ENCODE results near the gene FAF1.

Gene FAF1

DNA sequence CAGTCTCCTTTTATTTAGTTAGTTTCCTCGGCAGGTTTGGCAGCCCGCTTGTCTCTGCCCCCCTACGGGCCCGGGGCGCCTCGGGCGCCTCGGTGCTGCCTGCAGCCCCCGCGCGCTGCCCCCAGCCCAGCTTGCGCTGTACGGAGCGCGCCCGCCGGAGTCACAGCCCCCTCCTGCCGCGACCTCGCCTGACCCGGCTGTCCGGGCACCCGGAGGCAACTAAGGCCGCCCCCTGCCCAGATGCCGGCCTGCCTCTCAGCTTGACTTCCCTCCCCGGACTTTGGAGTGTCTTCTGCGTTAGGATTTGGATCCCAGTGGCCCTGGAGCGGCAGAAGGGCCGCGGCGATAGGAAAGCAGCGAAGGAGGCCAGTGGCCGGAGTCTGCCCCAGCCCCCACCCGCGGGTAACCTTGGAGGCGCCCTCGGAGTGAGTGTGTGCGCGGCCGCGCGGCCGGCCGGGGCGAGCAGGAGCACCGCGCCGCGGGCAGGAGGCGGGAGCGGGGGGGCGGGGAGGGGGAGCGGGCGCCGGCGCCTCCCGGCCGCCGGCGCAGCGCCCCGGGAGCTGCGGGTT is 17.6 kb upstream of the FAF1 start:
- TF ChIP-seq TCF12 (IDR thresholded peaks at IDR 0.05; ENCODE audit: low read depth), result peak; percentile 14; the same call in 1 of the 2 replicates
- TF ChIP-seq, protein P1, sequence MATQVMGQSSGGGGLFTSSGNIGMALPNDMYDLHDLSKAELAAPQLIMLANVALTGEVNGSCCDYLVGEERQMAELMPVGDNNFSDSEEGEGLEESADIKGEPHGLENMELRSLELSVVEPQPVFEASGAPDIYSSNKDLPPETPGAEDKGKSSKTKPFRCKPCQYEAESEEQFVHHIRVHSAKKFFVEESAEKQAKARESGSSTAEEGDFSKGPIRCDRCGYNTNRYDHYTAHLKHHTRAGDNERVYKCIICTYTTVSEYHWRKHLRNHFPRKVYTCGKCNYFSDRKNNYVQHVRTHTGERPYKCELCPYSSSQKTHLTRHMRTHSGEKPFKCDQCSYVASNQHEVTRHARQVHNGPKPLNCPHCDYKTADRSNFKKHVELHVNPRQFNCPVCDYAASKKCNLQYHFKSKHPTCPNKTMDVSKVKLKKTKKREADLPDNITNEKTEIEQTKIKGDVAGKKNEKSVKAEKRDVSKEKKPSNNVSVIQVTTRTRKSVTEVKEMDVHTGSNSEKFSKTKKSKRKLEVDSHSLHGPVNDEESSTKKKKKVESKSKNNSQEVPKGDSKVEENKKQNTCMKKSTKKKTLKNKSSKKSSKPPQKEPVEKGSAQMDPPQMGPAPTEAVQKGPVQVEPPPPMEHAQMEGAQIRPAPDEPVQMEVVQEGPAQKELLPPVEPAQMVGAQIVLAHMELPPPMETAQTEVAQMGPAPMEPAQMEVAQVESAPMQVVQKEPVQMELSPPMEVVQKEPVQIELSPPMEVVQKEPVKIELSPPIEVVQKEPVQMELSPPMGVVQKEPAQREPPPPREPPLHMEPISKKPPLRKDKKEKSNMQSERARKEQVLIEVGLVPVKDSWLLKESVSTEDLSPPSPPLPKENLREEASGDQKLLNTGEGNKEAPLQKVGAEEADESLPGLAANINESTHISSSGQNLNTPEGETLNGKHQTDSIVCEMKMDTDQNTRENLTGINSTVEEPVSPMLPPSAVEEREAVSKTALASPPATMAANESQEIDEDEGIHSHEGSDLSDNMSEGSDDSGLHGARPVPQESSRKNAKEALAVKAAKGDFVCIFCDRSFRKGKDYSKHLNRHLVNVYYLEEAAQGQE (IDR thresholded peaks at IDR 0.05; ENCODE audit: low read depth), result no peak
- no peak for TF ChIP-seq USF1 (IDR thresholded peaks at IDR 0.05)
- TF ChIP-seq TEAD4 (IDR thresholded peaks at IDR 0.05), result no peak
- no peak for TF ChIP-seq NFIC (IDR thresholded peaks at IDR 0.05)
- TF ChIP-seq EP300 (IDR thresholded peaks at IDR 0.05; ENCODE audit: borderline replicate concordance), result no peak
- TF ChIP-seq CREB1 (IDR thresholded peaks at IDR 0.05; ENCODE audit: low read depth), result no peak
- peak; percentile 41; the same call in 1 of the 2 replicates for TF ChIP-seq ZBTB7A (IDR thresholded peaks at IDR 0.05; ENCODE audit: low read depth)
- no peak for TF ChIP-seq YY1 (IDR thresholded peaks at IDR 0.05; ENCODE audit: low read depth)
- peak; percentile 2; the same call in 1 of the 2 replicates for TF ChIP-seq TAF1 (IDR thresholded peaks at IDR 0.05; ENCODE audit: low read depth)
- no peak for TF ChIP-seq EGR1 (IDR thresholded peaks at IDR 0.05)
- TF ChIP-seq CEBPB (IDR thresholded peaks at IDR 0.05), result no peak
- TF ChIP-seq, protein P2, sequence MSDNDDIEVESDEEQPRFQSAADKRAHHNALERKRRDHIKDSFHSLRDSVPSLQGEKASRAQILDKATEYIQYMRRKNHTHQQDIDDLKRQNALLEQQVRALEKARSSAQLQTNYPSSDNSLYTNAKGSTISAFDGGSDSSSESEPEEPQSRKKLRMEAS (IDR thresholded peaks at IDR 0.05), result no peak

DNA sequence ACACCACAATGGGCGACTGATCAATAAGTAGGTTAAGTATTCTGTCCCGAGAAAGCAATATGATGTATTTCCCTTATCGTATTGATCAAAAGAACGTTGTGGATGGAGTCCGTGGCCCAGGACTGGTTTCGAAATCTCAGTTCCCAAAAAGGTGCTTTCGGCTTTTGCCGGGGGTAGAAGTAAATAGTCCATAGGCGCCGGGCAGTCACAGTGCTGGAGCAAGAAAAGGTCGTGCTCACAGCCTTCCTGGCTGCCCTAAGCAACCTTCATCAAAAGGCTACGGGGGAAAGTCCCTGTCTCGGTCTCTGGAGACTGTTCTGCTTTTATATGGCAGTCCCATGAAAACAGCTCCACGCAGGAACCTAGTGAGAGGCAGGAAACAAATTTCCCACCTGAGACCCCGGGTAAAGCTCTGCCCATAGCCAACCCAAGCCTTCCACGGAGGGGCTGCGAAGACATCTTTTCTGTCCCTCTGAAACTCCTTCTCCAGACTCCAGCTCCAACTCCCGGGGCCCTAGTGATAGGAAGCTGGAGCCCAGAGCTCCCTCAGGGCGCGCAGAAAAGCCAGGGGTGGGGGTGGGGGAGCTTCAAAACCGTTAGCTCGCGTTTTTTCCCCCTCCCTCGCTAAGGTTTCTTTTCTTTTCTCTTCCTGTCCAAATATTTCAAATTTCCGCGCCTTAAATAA is 17.0 kb upstream of the FAF1 start:
- TF ChIP-seq NFIC (IDR thresholded peaks at IDR 0.05) (no peak), YY1 (IDR thresholded peaks at IDR 0.05; ENCODE audit: low read depth) (no peak), TEAD4 (IDR thresholded peaks at IDR 0.05) (no peak), ZBTB7A (IDR thresholded peaks at IDR 0.05; ENCODE audit: low read depth) (no peak), USF1 (IDR thresholded peaks at IDR 0.05) (no peak), FOXM1 (IDR thresholded peaks at IDR 0.05; ENCODE audit: borderline replicate concordance, low read depth) (no peak), TCF12 (IDR thresholded peaks at IDR 0.05; ENCODE audit: low read depth) (no peak), EGR1 (IDR thresholded peaks at IDR 0.05) (no peak)

DNA sequence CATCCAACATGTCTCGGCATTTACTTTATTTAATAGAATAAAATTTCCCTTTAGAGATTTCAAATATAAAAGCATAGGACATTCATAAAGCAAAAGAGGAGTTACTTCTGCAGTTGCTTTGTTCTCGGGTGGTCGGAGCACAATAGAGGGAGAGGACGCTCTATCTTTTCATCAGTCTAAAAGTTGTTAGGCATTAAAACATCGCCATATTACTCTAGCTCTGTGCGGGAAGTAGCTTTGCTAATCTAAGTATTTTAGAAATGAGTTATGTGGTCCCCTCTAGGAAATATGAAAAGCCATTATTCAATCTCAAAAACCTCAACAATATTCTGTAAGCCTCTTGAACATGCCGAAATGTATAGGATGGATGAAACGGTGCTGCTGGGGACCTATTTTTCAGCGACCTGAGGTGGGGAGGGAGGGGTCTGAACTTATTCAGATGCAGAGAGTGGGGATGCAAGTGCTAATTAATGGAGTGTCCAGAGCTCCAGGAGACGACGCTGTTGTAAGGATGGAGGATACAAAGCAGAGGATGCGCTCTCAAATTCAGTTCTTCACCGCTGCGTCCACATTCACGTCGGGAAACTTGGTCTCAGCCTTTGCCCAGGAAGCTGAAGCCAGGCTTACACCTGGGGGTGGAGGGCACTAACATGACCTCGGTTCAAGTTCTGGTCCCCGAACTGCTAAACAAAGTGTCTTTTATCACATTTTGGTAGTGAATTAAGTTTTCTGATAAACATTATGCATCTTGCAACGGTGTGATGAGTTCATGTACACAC is 16.2 kb upstream of the FAF1 start:
- no peak for TF ChIP-seq FOXM1 (IDR thresholded peaks at IDR 0.05; ENCODE audit: borderline replicate concordance, low read depth)
- no peak for TF ChIP-seq ZBTB7A (IDR thresholded peaks at IDR 0.05; ENCODE audit: low read depth)
- TF ChIP-seq CEBPB (IDR thresholded peaks at IDR 0.05), result no peak
- TF ChIP-seq CREB1 (IDR thresholded peaks at IDR 0.05; ENCODE audit: low read depth), result no peak
- TF ChIP-seq EP300 (IDR thresholded peaks at IDR 0.05; ENCODE audit: borderline replicate concordance), result no peak
- TF ChIP-seq EGR1 (IDR thresholded peaks at IDR 0.05), result no peak
- TF ChIP-seq TCF12 (IDR thresholded peaks at IDR 0.05; ENCODE audit: low read depth), result no peak
- TF ChIP-seq TAF1 (IDR thresholded peaks at IDR 0.05; ENCODE audit: low read depth), result no peak

DNA sequence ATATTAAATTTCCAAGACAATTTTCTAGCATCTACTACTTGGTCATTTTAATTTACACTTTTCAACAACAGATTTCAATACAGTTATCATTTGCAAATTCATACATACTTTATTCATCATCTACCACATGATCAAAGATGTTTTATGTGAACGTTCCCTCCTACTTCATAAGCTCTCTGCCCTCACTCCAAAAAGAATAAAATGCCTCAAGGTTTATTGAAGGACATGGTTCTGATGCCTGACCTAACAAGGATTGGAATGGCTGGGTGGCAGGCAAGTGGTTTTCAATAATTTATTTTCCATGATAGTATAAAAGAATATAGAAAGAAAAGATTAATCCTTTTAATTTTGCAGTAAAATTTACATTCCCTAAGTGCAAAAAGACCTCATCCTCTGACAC is 15.4 kb upstream of the FAF1 start:
- TF ChIP-seq TCF12 (IDR thresholded peaks at IDR 0.05; ENCODE audit: low read depth), result no peak
- no peak for TF ChIP-seq TAF1 (IDR thresholded peaks at IDR 0.05; ENCODE audit: low read depth)
- TF ChIP-seq CEBPB (IDR thresholded peaks at IDR 0.05), result no peak
- TF ChIP-seq USF1 (IDR thresholded peaks at IDR 0.05), result no peak

DNA sequence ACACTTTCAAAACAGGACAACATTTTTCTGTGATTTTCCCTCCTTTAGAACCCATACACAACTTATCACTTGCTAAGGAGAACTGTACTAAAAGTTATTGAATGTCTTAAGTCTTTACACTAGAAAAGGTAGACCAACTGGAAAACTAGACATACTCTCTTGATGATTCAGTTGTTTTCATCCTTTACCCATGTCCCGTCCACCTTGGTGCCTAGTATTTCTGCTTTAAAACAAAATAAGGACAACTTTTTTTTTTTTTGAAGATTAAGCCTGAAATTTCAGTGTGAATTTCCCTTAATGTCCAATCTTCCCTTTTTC is 14.5 kb upstream of the FAF1 start:
- TF ChIP-seq, protein P2 (IDR thresholded peaks at IDR 0.05), result no peak
- TF ChIP-seq, protein P1 (IDR thresholded peaks at IDR 0.05; ENCODE audit: low read depth), result no peak
- TF ChIP-seq CREB1 (IDR thresholded peaks at IDR 0.05; ENCODE audit: low read depth) (no peak), RAD21 (IDR thresholded peaks at IDR 0.05; ENCODE audit: low read depth) (no peak), FOXM1 (IDR thresholded peaks at IDR 0.05; ENCODE audit: borderline replicate concordance, low read depth) (no peak), NFIC (IDR thresholded peaks at IDR 0.05) (no peak), ZBTB7A (IDR thresholded peaks at IDR 0.05; ENCODE audit: low read depth) (no peak), EP300 (IDR thresholded peaks at IDR 0.05; ENCODE audit: borderline replicate concordance) (no peak), TCF12 (IDR thresholded peaks at IDR 0.05; ENCODE audit: low read depth) (no peak), YY1 (IDR thresholded peaks at IDR 0.05; ENCODE audit: low read depth) (no peak), TAF1 (IDR thresholded peaks at IDR 0.05; ENCODE audit: low read depth) (no peak), CEBPB (IDR thresholded peaks at IDR 0.05) (no peak), USF1 (IDR thresholded peaks at IDR 0.05) (no peak)
